Activated T-cell treated with anti-CD3 and anti-CD28 coated beads, Interleukin-2, amount 50 U/mL, for 72 hours (primary cell): ENCODE data around the gene VPS26C. TPM values are rescaled to one million over a fixed set of nuclear protein-coding genes. Genes with fewer than 3 reads are reported as not detected.

Experiments used
- ATAC-seq, 2 donors: fragments of 150-1000 bp; cut with Tn5 transposase; replicated peaks in 1 of 2; 2 replicates each; pipeline ENCODE4 v1.10.0; 2021; ENCODE audit warnings: moderate library complexity in 2 of 2, mild to moderate bottlenecking in 1 of 2
- DNase-seq, 2 donors: peaks; one replicate each; pipeline ENCODE4 v3.0.0; 2021 to 2022; ENCODE audit warnings: mixed read lengths in 1 of 2
- H3K27ac Mint-ChIP-seq: one replicate; pipeline ENCODE4 v1.8.0; 2022; ENCODE audit warnings: mild to moderate bottlenecking, moderate library complexity, mixed read lengths
- H3K27me3 Mint-ChIP-seq: one replicate; pipeline ENCODE4 v1.8.0; 2022; ENCODE audit warnings: low read depth, mixed read lengths
- H3K36me3 Mint-ChIP-seq, 2 donors: one replicate each; pipeline ENCODE4 v1.8.0; 2022; ENCODE audit warnings: mixed read lengths in 2 of 2, mild to moderate bottlenecking in 1 of 2; ENCODE audit not compliant: insufficient read depth in 2 of 2
- H3K4me1 Mint-ChIP-seq: one replicate; pipeline ENCODE4 v1.8.0; 2022; ENCODE audit warnings: low read depth, mixed read lengths
- H3K4me3 Mint-ChIP-seq, 2 donors: one replicate each; pipeline ENCODE4 v1.8.0; 2022; ENCODE audit warnings: mild to moderate bottlenecking in 2 of 2, mixed read lengths in 2 of 2, moderate library complexity in 2 of 2
- H3K9me3 Mint-ChIP-seq, 2 donors: one replicate each; pipeline ENCODE4 v1.8.0; 2022; ENCODE audit warnings: mixed read lengths in 2 of 2
- total RNA-seq, 2 donors: library from RNA; stranded (reverse); gene quantifications; one replicate each; pipeline ENCODE4 v1.2.3, GENCODE V29; 2022

Gene VPS26C
- total RNA-seq, 2 donors from 2014 or later = 70.5 to 74.7 TPM

DNA sequence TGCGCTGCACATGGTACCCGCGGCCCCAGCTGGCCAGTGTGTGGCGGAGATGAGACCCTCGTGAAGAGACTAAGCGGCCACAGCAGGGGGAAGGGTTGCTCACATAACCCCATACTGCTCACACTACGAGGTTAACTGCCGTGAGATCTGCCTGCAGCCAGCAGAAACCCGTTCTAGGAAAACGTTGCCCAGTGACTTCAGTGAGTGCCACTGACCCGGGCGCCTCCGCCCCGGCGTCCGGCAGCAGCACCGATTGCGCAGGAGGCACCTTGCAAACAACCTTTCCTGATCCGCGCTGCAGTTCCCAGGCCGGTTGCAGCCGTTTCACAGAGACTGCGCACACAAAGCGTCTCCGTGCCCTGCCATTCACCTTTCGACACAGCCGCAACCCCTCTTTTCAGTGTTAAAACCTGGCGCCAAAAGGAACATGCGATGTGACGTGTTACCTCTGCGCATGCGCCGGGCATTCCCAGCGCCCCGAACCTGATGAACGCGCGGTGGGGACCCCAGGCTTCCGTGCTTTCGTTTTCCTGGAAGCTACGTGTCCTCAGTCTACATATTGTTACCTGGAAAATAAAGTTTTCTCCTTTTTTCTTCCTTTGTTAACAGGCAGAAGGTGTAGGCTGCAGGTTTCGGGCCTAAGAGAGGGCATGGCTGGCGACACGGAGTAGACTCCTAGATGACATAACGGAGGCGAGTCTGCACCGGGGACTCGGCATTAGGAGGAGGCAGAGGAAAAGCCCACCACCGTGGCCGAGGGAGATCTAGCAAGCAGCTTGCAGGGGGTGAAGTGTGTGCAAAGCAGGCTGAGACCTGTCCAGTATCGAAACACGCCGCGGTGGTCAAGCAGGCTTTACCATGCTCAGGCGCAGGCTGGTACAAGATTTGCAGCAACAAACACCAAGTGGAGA, 8.9 kb downstream of the VPS26C start:
- Mint-ChIP-seq H3K36me3 (peaks cover 0 to 2% of the 10 kb centered on the region in 2 donors), H3K4me1 (peaks cover 41% of the 10 kb centered on the region), H3K27me3 (no peaks in the 10 kb centered on the region), H3K9me3 (no peaks in the 10 kb centered on the region), H3K4me3 (peak overlapping the region; percentile 83 to 91), H3K27ac (peak overlapping the region; percentile 89)
- DNase-seq (peak; percentile 83 to 84), ATAC-seq (peak; percentile 87)

DNA sequence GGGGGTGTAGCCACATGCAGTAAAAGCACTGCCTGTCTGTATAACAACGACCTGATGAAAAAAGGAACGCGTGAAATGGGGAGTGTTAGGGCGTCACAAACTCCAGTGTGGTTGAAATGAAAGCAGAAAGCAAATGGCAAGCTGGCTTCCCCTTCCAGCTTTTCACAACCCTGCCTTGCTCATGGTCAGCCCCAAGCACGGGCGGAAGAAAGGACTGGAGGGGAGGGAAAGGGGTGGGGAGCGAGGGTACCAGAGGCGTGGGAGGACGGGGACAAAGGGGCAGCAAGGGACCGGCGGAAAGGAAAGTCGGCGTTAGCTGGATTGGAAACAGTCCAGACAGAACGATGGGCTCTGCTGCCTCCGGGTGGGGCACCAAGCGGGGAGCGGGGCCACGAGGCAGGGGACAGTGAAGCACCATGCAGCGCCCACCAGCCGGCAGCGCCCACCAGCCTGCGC, 9.6 kb downstream of the VPS26C start:
- H3K4me3 Mint-ChIP-seq = peak overlapping the region; percentile 83 to 91
- H3K27me3 Mint-ChIP-seq = no peaks in the 10 kb centered on the region
- H3K4me1 Mint-ChIP-seq = peaks cover 41% of the 10 kb centered on the region
- peak overlapping the region; percentile 89 for H3K27ac Mint-ChIP-seq
- ATAC-seq (peak; percentile 42 to 58), DNase-seq (peak; percentile 33 to 41)
- peaks cover 0 to 2% of the 10 kb centered on the region in 2 donors for H3K36me3 Mint-ChIP-seq
- H3K9me3 Mint-ChIP-seq = no peaks in the 10 kb centered on the region

DNA sequence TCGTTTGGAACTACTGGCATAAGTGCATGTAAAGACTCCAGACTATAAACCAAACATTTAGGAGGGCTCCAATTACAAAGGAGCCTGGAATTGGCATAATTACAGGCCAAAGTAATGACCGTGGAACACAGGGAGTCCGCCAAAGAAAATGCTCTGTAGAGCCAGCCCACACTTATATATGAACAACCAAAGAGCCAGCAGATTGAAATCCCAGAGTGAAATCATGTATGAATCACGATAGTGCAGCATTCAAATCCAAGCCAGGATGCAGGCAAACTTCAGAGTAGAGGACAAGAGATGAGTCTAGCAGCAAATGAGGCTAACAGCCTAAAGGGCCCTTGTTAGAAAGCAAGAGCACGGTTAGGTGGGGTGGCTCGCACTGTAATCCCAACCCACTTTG, 13.1 kb downstream of the VPS26C start:
- DNase-seq (no peak), ATAC-seq (no peak)
- H3K9me3 Mint-ChIP-seq = no peaks in the 10 kb centered on the region
- H3K4me1 Mint-ChIP-seq = peaks cover 50% of the 10 kb centered on the region
- H3K27ac Mint-ChIP-seq = no peak overlapping the region
- no peaks in the 10 kb centered on the region for H3K27me3 Mint-ChIP-seq
- H3K36me3 Mint-ChIP-seq = peaks cover 0 to 2% of the 10 kb centered on the region in 2 donors
- H3K4me3 Mint-ChIP-seq = no peak overlapping the region

DNA sequence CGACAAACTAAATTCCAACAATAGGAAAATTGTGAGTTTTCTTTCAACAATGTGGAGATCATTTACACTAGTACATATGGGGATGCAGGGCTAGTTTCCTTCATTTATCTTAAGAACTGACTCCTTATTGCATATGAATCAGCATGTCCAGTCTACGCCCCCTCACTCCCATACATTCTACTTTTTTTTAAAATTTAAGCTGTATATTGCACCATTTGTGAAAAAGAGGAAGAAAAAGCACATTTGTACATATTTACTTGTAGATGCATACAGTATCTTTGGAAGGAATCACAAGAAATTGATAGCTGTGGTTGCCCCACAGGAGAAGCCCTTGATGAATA, 15.9 kb downstream of the VPS26C start:
- peaks cover 0 to 2% of the 10 kb centered on the region in 2 donors for H3K36me3 Mint-ChIP-seq
- no peak for DNase-seq
- H3K27ac Mint-ChIP-seq = no peak overlapping the region
- no peak overlapping the region for H3K4me3 Mint-ChIP-seq
- H3K9me3 Mint-ChIP-seq = no peaks in the 10 kb centered on the region
- no peaks in the 10 kb centered on the region for H3K27me3 Mint-ChIP-seq
- peaks cover 48% of the 10 kb centered on the region for H3K4me1 Mint-ChIP-seq
- ATAC-seq = no peak

DNA sequence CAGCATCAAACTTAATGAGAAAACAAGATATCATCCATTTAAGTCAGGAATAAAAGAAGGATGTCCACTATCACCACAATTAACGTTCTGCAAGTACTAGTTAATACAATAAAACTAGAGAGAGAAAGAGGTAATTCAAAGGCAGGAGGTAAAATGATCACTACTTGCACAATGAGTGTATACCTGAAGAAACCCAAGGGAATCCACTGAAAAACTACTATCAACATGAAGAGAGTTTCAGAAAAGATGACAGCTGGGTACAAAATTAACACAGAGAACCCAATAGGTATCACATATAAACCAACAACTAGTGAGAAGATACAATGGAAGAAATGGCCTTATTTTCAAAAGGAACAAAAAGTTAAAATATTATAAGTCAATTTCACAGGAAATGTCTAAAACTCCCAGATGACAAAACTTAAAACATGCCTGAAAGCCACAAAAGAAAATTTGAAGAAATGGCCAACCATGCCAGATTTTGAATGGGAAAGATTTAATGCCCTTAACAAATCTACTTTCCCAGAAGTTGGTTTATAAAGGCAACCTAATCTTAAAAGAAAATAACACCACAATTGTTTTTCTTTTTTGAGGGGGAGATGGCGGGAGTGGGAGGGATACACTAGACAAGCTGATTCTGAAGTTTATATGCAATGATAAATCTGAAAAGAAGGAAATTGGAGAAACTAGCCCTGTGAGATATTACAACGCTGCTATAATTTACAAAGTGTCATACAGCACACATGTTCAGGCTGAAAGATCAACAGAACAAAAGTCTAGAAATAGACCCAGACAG, 17.8 kb downstream of the VPS26C start:
- ATAC-seq (no peak), DNase-seq (no peak)
- Mint-ChIP-seq H3K9me3 (no peaks in the 10 kb centered on the region), H3K27me3 (no peaks in the 10 kb centered on the region), H3K4me1 (peaks cover 63% of the 10 kb centered on the region), H3K27ac (no peak overlapping the region), H3K36me3 (peaks cover 0 to 8% of the 10 kb centered on the region in 2 donors), H3K4me3 (peak overlapping the region in 1 of 2 donors; percentile 25)

DNA sequence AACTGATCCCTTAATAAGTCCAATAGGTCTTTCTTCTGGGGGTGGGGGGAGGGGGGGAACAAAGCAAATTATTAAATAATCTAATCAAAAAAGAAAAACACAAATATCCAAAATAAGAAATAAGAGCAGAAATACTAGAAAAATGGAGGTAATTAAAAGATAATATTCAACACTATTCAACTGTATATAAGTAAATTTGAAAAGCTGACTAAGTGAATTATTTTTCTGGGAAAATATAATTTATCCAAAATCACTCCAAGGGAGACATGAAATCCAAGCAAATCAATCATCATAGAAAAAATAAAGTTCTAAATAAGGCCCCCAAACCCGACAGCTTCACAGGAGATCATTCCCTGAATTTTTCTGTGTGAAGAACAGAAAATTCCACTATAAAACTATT, 18.8 kb downstream of the VPS26C start:
- ATAC-seq = no peak
- Mint-ChIP-seq H3K27me3 (no peaks in the 10 kb centered on the region), H3K9me3 (no peaks in the 10 kb centered on the region), H3K4me1 (peaks cover 60% of the 10 kb centered on the region), H3K4me3 (peak overlapping the region in 1 of 2 donors; percentile 45), H3K36me3 (peaks cover 0 to 8% of the 10 kb centered on the region in 2 donors), H3K27ac (peak overlapping the region; percentile 48)
- no peak for DNase-seq

DNA sequence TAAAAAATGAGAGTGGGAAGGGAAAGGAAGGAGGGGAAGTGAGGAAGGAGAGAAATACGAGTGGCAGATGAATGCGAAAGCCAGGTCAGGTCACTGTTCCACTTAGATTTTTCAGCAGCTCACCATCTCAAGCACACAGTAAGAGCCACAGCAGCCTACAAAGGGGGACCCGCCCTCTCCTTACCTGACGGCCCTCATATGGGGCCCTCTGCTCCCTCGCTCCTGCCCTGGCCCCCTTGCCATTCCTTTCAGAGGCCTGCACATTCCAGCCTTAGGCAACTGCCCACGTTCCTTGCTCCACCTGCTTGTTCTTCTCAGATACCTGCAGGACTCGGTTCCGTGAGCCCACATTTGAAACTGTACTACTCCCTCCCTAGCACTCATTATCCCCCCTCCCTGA, 22.0 kb downstream of the VPS26C start:
- H3K27ac Mint-ChIP-seq = peak overlapping the region; percentile 89
- no peaks in the 10 kb centered on the region for H3K27me3 Mint-ChIP-seq
- H3K9me3 Mint-ChIP-seq = no peaks in the 10 kb centered on the region
- H3K4me3 Mint-ChIP-seq = peak overlapping the region; percentile 64 to 70
- DNase-seq (no peak), ATAC-seq (peak in 1 of 2 donors; percentile 7)
- H3K4me1 Mint-ChIP-seq = peaks cover 48% of the 10 kb centered on the region
- peaks cover 1 to 8% of the 10 kb centered on the region in 2 donors for H3K36me3 Mint-ChIP-seq

DNA sequence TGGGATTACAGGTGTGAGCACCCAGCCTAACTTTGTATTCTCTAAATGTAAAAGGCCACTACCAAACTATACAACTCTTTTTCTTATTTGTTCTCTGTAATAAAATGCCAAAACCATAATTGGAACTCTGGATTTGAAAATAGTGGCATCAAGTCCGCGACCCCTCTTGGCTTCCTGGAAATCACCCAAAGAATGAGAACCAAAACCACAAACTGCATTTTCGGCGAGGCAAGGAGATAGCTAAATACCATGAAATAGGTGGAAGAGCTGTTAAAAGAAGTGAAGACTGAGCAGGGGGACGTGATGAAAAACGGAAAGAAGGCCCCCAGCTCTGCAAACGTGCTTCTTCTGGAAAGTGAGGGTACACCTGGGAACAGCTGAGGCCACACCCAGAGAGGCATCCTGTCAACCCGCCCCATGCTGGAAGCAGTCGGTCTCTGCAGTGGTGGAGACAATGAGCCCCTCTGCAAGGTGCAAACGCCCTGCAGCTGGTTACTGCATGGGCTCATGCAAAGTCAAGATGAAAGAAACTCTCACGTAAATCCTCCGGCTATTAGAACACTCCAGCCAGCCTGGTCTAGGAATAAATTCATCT, 22.5 kb downstream of the VPS26C start:
- Mint-ChIP-seq H3K27ac (peak overlapping the region; percentile 62), H3K4me3 (peak overlapping the region; percentile 64 to 70), H3K9me3 (no peaks in the 10 kb centered on the region), H3K27me3 (no peaks in the 10 kb centered on the region), H3K4me1 (peaks cover 43% of the 10 kb centered on the region), H3K36me3 (peaks cover 1 to 8% of the 10 kb centered on the region in 2 donors)
- ATAC-seq = peak; percentile 49 to 51
- no peak for DNase-seq

DNA sequence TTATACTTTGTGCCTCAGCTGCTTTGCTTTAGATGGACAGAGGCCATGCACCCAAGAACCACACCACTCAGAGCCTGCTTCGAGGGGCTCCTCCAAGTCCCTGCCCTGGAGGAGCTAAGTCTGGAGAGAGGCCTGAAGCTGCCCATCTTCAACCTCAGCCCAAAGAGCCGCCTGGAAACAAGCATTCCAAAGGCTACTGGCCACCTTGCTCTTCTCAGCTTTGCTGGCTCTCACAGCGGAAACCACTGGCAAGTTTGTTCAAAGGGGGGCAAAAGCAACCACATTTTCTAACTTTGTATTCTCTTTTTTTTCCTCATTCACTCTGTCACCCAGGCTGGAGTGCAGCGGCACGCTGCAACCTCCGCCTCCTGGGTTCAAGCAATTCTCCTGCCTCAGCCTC, 23.2 kb downstream of the VPS26C start:
- H3K36me3 Mint-ChIP-seq = peaks cover 1 to 8% of the 10 kb centered on the region in 2 donors
- no peaks in the 10 kb centered on the region for H3K27me3 Mint-ChIP-seq
- ATAC-seq (no peak), DNase-seq (no peak)
- peak overlapping the region in 1 of 2 donors; percentile 3 for H3K4me3 Mint-ChIP-seq
- H3K27ac Mint-ChIP-seq = peak overlapping the region; percentile 62
- no peaks in the 10 kb centered on the region for H3K9me3 Mint-ChIP-seq
- peaks cover 41% of the 10 kb centered on the region for H3K4me1 Mint-ChIP-seq

DNA sequence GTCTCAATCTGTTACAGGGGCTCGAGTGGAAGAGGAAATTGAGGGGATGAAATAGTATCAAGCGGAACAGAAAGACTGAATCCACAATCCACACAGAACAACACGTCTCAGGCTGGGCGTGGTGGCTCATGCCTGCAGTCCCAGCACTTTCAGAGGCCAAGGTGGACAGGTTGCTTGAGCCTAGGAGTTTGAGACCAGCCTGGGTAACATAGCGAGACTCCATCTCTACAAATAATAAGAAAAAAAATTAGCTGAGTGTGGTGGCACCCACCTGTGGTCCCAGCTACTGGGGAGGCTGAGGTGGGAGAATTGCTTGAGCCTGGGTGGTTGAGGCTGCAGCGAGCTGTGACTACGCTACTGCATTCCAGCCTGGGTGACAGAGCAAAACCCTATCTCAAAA, 25.7 kb downstream of the VPS26C start:
- Mint-ChIP-seq H3K4me1 (peaks cover 44% of the 10 kb centered on the region), H3K36me3 (peaks cover 1 to 6% of the 10 kb centered on the region in 2 donors), H3K27me3 (no peaks in the 10 kb centered on the region), H3K4me3 (no peak overlapping the region), H3K9me3 (no peaks in the 10 kb centered on the region), H3K27ac (peak overlapping the region; percentile 58)
- DNase-seq (no peak), ATAC-seq (no peak)

DNA sequence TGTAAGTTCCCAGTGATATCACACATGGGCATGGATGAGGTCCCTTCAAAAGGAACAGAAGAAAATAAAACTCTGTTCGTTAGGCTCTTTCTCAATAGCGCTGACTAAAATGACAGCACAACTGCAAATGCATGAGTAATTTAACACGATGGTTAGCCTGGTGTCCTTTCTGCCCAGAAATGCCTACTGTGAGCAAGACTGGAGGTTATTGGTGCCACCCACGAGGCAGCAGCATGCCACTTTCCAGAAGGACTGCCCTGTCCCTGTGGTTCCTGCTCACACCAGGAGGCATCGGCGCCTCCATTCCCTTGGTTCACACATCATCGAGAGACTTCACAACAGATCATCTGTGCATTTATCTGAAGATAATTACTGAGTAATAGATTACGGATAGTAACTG, 26.2 kb downstream of the VPS26C start:
- Mint-ChIP-seq H3K4me1 (peaks cover 44% of the 10 kb centered on the region), H3K27ac (peak overlapping the region; percentile 58), H3K4me3 (no peak overlapping the region)

DNA sequence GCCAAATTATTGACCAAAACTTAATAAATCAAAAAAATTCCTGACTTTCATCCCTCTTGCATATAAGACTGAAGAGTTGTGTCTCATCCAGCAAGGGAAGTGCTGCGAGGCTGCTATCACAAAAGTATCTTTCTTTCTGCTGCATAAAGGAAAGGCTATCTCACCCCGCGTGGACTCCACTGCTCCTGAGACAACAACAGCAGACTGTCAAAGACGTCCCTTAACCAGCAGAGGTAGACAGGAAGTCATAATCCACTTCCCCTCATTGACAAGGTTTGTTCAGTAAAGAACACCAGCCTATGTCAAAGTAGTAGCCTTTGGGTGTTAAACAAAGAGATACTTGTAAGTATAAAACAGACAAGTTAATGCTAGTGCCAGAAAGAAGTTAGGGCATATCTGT, 29.4 kb downstream of the VPS26C start:
- Mint-ChIP-seq H3K9me3 (no peaks in the 10 kb centered on the region), H3K4me3 (no peak overlapping the region), H3K4me1 (peaks cover 25% of the 10 kb centered on the region), H3K36me3 (peaks cover 1 to 2% of the 10 kb centered on the region in 2 donors), H3K27ac (peak overlapping the region; percentile 82), H3K27me3 (no peaks in the 10 kb centered on the region)
- ATAC-seq (no peak), DNase-seq (no peak)

More for the DNA sequence above, 26.2 kb downstream of the VPS26C start:
- DNase-seq (no peak), ATAC-seq (peak in 1 of 2 donors; percentile 42)
- Mint-ChIP-seq H3K27me3 (no peaks in the 10 kb centered on the region), H3K9me3 (no peaks in the 10 kb centered on the region), H3K36me3 (peaks cover 1 to 6% of the 10 kb centered on the region in 2 donors)

DNA sequence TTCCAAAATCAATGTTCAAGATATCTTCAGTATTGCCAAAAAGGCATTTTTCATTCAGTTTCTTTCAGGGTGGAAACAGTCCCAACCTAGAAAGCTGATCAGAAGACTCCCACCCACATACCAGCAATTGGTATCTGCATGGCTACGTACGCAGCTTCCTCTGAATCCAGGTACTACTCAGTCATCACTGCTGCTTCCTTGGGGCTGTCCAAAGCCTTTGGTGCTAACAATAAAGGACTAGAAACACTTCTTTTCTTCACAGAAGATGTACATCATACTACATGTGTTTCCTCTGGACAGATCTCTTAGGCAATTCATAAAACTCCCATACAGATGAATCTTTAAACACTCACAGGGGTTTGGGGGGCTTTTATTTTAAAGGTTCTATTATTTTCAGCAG, 29.8 kb downstream of the VPS26C start:
- ATAC-seq (no peak), DNase-seq (no peak)
- no peaks in the 10 kb centered on the region for H3K9me3 Mint-ChIP-seq
- H3K36me3 Mint-ChIP-seq = peaks cover 1 to 2% of the 10 kb centered on the region in 2 donors
- H3K4me1 Mint-ChIP-seq = peaks cover 25% of the 10 kb centered on the region
- H3K27ac Mint-ChIP-seq = peak overlapping the region; percentile 82
- no peak overlapping the region for H3K4me3 Mint-ChIP-seq
- H3K27me3 Mint-ChIP-seq = no peaks in the 10 kb centered on the region
